Measurements from ENCODE around the gene DPRX. TPM values are rescaled to one million over a fixed set of nuclear protein-coding genes. Genes with fewer than 3 reads are reported as not detected.
"Not testable (repeated sequence)": the region's sequence is repeated elsewhere in the genome, so short reads cannot be mapped to it uniquely, and the experiment has no call there.

DPRX gene
- total and polyA plus RNA-seq, 2 donors (not counting 1 experiment from before 2014, with no cell fraction given), result not detected

GRCh38 chr19:53662209-53662608 lies 30.4 kb downstream of the DPRX start:
- Histone ChIP-seq H2AFZ (ENCODE audit: low read length) (no peak overlapping the region), H3K4me1 (ENCODE audit: control insufficient read depth, extremely low read depth, insufficient read depth, low read length) (no peaks in the 10 kb centered on the region), H3K79me2 (ENCODE audit: control insufficient read depth, insufficient read depth, low read length) (no peaks in the 10 kb centered on the region), H3K9me3 (ENCODE audit: control insufficient read depth, insufficient read depth, low read depth, low read length) (no peaks in the 10 kb centered on the region), H3K27me3 (ENCODE audit: control insufficient read depth, insufficient read depth, low read length) (no peaks in the 10 kb centered on the region), H3K27ac (ENCODE audit: insufficient read depth, low read length) (no peak overlapping the region), H3K4me3 (replicated peaks in 1 of 4; ENCODE audit: control extremely low read depth in 1 of 4, insufficient read depth in 1 of 4, low read depth in 3 of 4, low read length in 4 of 4) (no peak overlapping the region), H3K36me3 (ENCODE audit: control insufficient read depth, insufficient read depth, low read length) (no peaks in the 10 kb centered on the region), H4K20me1 (ENCODE audit: control insufficient read depth, extremely low read depth, insufficient read depth, low read length) (no peaks in the 10 kb centered on the region), H3K4me2 (ENCODE audit: extremely low read depth, insufficient read depth, low read length) (no peak overlapping the region), H3K9ac (ENCODE audit: insufficient read depth, low read length) (no peak overlapping the region)
- no peak for DNase-seq (ENCODE audit: low read depth in 2 of 2)
- no peak for TF ChIP-seq EZH2 (IDR thresholded peaks at IDR 0.05; ENCODE audit: low read length, missing control alignments)
- no peak for TF ChIP-seq CTCF (conservative IDR thresholded peaks at IDR 0.05 in 1 of 2, IDR thresholded peaks at IDR 0.05 in 1 of 2; ENCODE audit: low read depth in 1 of 2, low read length in 2 of 2)

- Histone ChIP-seq H2AFZ (ENCODE audit: low read length) (no peak overlapping the region), H3K9ac (ENCODE audit: insufficient read depth, low read length) (no peak overlapping the region), H3K4me1 (ENCODE audit: control insufficient read depth, extremely low read depth, insufficient read depth, low read length) (no peaks in the 10 kb centered on the region), H3K27me3 (ENCODE audit: control insufficient read depth, insufficient read depth, low read length) (no peaks in the 10 kb centered on the region), H3K4me2 (ENCODE audit: extremely low read depth, insufficient read depth, low read length) (no peak overlapping the region), H3K9me3 (ENCODE audit: control insufficient read depth, insufficient read depth, low read depth, low read length) (no peaks in the 10 kb centered on the region), H3K79me2 (ENCODE audit: control insufficient read depth, insufficient read depth, low read length) (no peaks in the 10 kb centered on the region), H4K20me1 (ENCODE audit: control insufficient read depth, extremely low read depth, insufficient read depth, low read length) (no peaks in the 10 kb centered on the region), H3K36me3 (ENCODE audit: control insufficient read depth, insufficient read depth, low read length) (no peaks in the 10 kb centered on the region), H3K4me3 (replicated peaks in 1 of 4; ENCODE audit: control extremely low read depth in 1 of 4, insufficient read depth in 1 of 4, low read depth in 3 of 4, low read length in 4 of 4) (no peak overlapping the region), H3K27ac (ENCODE audit: insufficient read depth, low read length) (no peak overlapping the region)
- TF ChIP-seq EZH2 (IDR thresholded peaks at IDR 0.05; ENCODE audit: low read length, missing control alignments), result no peak
- no peak for TF ChIP-seq CTCF (conservative IDR thresholded peaks at IDR 0.05 in 1 of 2, IDR thresholded peaks at IDR 0.05 in 1 of 2; ENCODE audit: low read depth in 1 of 2, low read length in 2 of 2)
- no peak for DNase-seq (ENCODE audit: low read depth in 2 of 2)
These were observed 32.4 kb downstream of the DPRX start for GRCh38 chr19:53664152-53664551.

- no peaks in the 10 kb centered on the region for H3K9me3 ChIP-seq (ENCODE audit: control insufficient read depth, insufficient read depth, low read depth, low read length)
- H4K20me1 ChIP-seq (ENCODE audit: control insufficient read depth, extremely low read depth, insufficient read depth, low read length), result no peaks in the 10 kb centered on the region
- H2AFZ ChIP-seq (ENCODE audit: low read length), result no peak overlapping the region
These were observed 33.0 kb downstream of the DPRX start for GRCh38 chr19:53664760-53665159.

GRCh38 chr19:53666331-53666730 lies 34.5 kb downstream of the DPRX start:
- not testable (repeated sequence) for H3K4me1 ChIP-seq (ENCODE audit: control insufficient read depth, extremely low read depth, insufficient read depth, low read length); H3K4me2 ChIP-seq (ENCODE audit: extremely low read depth, insufficient read depth, low read length); H3K9ac ChIP-seq (ENCODE audit: insufficient read depth, low read length); H3K79me2 ChIP-seq (ENCODE audit: control insufficient read depth, insufficient read depth, low read length); H3K27ac ChIP-seq (ENCODE audit: insufficient read depth, low read length); H4K20me1 ChIP-seq (ENCODE audit: control insufficient read depth, extremely low read depth, insufficient read depth, low read length); DNase-seq (ENCODE audit: low read depth in 2 of 2); H3K27me3 ChIP-seq (ENCODE audit: control insufficient read depth, insufficient read depth, low read length); H2AFZ ChIP-seq (ENCODE audit: low read length); H3K9me3 ChIP-seq (ENCODE audit: control insufficient read depth, insufficient read depth, low read depth, low read length); H3K36me3 ChIP-seq (ENCODE audit: control insufficient read depth, insufficient read depth, low read length); H3K4me3 ChIP-seq (replicated peaks in 1 of 4; ENCODE audit: control extremely low read depth in 1 of 4, insufficient read depth in 1 of 4, low read depth in 3 of 4, low read length in 4 of 4)

More at GRCh38 chr19:53664760-53665159, 33.0 kb downstream of the DPRX start:
- Histone ChIP-seq H3K4me3 (replicated peaks in 1 of 4; ENCODE audit: control extremely low read depth in 1 of 4, insufficient read depth in 1 of 4, low read depth in 3 of 4, low read length in 4 of 4) (no peak overlapping the region), H3K79me2 (ENCODE audit: control insufficient read depth, insufficient read depth, low read length) (no peaks in the 10 kb centered on the region), H3K4me1 (ENCODE audit: control insufficient read depth, extremely low read depth, insufficient read depth, low read length) (no peaks in the 10 kb centered on the region), H3K4me2 (ENCODE audit: extremely low read depth, insufficient read depth, low read length) (no peak overlapping the region), H3K9ac (ENCODE audit: insufficient read depth, low read length) (no peak overlapping the region), H3K27ac (ENCODE audit: insufficient read depth, low read length) (no peak overlapping the region), H3K27me3 (ENCODE audit: control insufficient read depth, insufficient read depth, low read length) (no peaks in the 10 kb centered on the region), H3K36me3 (ENCODE audit: control insufficient read depth, insufficient read depth, low read length) (no peaks in the 10 kb centered on the region)
- no peak for DNase-seq (ENCODE audit: low read depth in 2 of 2)
- TF ChIP-seq EZH2 (IDR thresholded peaks at IDR 0.05; ENCODE audit: low read length, missing control alignments), result no peak
- no peak for TF ChIP-seq CTCF (conservative IDR thresholded peaks at IDR 0.05 in 1 of 2, IDR thresholded peaks at IDR 0.05 in 1 of 2; ENCODE audit: low read depth in 1 of 2, low read length in 2 of 2)

- not testable (repeated sequence) for H3K27ac ChIP-seq (ENCODE audit: insufficient read depth, low read length); H3K9ac ChIP-seq (ENCODE audit: insufficient read depth, low read length); DNase-seq (ENCODE audit: low read depth in 2 of 2); H3K4me1 ChIP-seq (ENCODE audit: control insufficient read depth, extremely low read depth, insufficient read depth, low read length); H3K79me2 ChIP-seq (ENCODE audit: control insufficient read depth, insufficient read depth, low read length); H3K36me3 ChIP-seq (ENCODE audit: control insufficient read depth, insufficient read depth, low read length); H3K9me3 ChIP-seq (ENCODE audit: control insufficient read depth, insufficient read depth, low read depth, low read length); H3K27me3 ChIP-seq (ENCODE audit: control insufficient read depth, insufficient read depth, low read length); H3K4me2 ChIP-seq (ENCODE audit: extremely low read depth, insufficient read depth, low read length); H2AFZ ChIP-seq (ENCODE audit: low read length); H4K20me1 ChIP-seq (ENCODE audit: control insufficient read depth, extremely low read depth, insufficient read depth, low read length); H3K4me3 ChIP-seq (replicated peaks in 1 of 4; ENCODE audit: control extremely low read depth in 1 of 4, insufficient read depth in 1 of 4, low read depth in 3 of 4, low read length in 4 of 4)
These were observed 37.0 kb downstream of the DPRX start for GRCh38 chr19:53668804-53669203.

Data from fibroblast of lung (primary cell).